Endothelial cell of hepatic sinusoid (primary cell): ENCODE measurements around the gene SYT17.

Source experiments
- in situ Hi-C: cut with HindIII; loops from 2 replicates; pipeline ENCODE4 v1.10.0; 2017; ENCODE audit warnings: low sequenced_read_pairs

SYT17 gene

DNA sequence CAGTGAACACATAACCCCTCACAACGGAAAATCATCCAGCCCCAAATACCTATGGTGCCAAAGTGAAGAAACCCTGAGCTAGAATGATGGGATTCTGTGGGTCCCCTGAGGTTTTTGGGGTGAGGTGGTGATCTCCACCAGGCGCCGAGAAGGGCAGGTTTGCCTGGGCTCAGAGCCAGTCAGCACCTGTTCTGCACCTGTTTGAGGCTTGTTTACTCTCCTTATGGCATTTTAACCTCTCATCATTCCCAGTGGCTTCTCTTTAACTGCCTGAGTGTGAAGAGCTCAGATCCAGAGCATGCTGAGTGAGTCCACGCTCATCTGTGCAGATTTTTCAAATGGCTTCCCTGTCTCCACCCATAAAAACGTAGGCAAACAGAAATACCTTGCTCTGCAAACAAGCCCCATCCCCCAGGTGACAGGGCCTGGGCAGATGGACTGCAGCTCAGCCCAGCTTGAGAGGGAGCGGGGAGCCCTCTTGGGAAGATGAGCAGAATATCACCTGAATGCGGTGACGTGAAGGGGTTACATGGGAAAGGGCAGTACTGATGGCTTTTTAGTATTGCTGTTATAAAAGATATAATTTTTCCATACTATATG, 77.4 kb downstream of the SYT17 start:
- in situ Hi-C loops: no loop called here

- in situ Hi-C loops: no loop called here
Measured at GRCh38 chr16:19252904-19253303, 84.9 kb downstream of the SYT17 start.

- in situ Hi-C loops: no loop called here
Measured at GRCh38 chr16:19254611-19255010, 86.6 kb downstream of the SYT17 start.

DNA sequence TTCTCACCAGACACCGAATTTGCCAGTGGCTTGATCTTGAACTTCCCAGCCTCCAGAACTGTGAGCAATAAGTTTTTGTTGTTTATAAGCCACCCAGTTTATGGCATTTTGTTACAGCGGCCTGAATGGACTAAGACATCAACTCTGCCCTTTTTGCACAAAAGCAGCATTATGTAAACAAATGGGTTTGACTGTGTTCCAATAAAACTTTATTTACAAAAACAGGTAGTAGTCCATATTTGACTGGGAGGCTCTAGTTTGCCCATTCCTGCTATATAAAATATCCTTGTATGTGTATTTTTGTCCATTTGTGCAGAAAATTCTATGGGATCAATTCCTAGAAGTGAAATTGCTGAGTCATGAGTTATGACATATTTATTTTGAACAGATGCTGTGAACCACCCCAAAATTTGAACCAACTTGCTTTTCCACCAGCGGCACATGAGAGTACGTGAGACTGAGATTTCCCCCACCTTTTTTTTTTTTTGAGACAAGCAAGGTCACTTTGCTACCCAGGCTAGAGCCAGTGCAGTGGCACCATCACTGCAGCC, 96.2 kb downstream of the SYT17 start:
- in situ Hi-C loops: no loop called here

- in situ Hi-C loops: no loop called here
Measured at GRCh38 chr16:19265380-19265930, 97.4 kb downstream of the SYT17 start.

DNA sequence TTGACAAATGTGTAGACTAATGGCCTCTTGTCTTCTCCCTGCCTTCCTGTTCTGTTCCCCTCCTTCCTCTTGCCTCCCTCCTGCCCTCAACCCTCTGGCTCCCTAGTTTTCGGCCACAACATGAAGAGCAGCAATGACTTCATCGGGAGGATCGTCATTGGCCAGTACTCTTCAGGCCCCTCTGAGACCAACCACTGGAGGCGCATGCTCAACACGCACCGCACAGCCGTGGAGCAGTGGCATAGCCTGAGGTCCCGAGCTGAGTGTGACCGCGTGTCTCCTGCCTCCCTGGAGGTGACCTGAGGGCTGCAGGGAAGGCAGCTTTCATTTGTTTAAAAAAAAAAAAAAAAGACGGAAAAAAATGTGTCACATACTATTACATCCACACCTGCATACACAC, 98.7 kb downstream of the SYT17 start:
- in situ Hi-C loops: no loop called here

- in situ Hi-C loops: no loop called here
Measured at GRCh38 chr16:19269098-19269497, 101.1 kb downstream of the SYT17 start.

GRCh38 chr16:19274165-19274797, 106.2 kb downstream of the SYT17 start:
- in situ Hi-C loops: no loop called here

GRCh38 chr16:19278403-19278802, 110.4 kb downstream of the SYT17 start:
- in situ Hi-C loops: no loop called here

GRCh38 chr16:19281246-19281645, 113.2 kb downstream of the SYT17 start:
- in situ Hi-C loops: no loop called here

DNA sequence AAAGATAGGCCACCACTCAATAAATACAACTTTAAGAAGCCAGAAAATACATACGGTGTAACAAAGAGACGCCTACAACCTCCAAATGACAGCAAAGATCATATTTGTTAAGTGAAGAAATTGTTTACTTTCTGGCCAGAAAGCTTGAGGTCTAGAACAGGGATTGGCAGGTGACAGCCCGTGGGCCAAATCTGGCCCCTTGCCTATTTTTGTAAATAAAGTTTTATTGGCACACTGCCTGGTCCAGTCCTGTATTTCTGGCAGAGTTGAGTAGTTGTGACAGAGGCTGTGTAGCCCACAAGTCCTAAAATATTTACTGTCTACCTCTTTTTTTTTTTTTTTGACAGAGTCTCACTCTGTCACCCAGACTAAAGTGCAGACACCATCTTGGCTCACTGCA, 114.1 kb downstream of the SYT17 start:
- in situ Hi-C loops: no loop called here

GRCh38 chr16:19283637-19284036, 115.6 kb downstream of the SYT17 start:
- in situ Hi-C loops: no loop called here

DNA sequence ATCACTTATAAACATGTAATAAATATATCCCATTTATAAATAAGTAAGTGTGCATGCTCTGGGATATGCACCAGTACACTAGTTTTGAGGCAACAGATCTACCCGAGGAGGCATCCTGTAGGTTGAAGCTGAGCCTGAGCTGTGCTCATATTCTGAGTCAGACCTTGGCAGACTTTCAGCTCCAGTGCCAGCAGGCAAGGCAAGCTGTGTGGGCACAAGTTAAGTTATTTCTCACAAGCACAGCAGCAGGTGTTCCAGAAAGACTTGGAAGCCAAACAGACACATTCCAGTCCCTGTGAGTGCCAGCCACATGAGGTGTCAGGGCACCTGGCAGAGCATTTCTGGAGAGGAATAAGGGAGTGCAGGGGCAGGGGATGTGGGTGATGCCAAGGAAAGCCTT, 116.2 kb downstream of the SYT17 start:
- in situ Hi-C loops: no loop called here

DNA sequence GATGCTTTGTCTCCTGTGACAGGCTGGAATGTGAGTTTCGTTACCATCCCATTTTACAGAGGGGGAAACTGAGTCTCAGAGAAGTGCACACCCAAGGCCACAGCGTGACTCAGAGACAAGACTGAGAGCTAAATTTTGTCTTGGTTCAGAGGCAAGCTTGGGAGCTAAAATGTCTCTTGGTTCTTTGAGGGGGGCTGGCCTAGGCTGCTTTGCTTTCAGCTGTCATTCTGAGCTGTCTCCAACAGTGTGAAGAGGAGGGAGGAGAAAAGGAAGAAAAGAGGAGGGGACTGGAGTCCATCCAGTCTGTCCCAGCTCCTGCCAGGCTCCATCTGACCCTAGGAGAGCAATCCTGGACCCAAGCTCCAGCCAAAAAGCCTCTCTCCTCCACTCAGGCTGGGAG, 117.4 kb downstream of the SYT17 start, which contains the start of gene CLEC19A:
Gene CLEC19A, plus strand, starts transcription at position 301 of the 400 bp plus-strand sequence. CDS start 121 bp downstream, outside the sequence.
- in situ Hi-C loops: no loop called here

DNA sequence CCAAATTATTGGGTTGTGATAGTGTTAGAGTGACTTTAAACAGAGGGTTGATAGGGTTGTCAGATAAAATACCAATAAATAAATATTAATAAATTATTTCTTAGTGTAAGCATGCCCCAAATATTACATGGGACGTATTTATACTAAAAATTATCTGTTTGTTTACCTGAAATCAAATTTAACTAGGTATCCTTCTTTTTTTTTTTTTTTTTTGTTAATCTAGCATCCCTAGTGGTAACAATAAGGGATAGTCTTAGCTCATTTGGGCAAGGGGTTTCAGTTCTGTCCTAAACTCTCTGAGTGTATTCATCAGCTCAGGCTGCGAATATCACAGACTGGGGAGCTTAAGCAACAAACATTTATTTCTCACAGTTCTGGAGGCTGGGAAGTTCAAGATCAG, 118.8 kb downstream of the SYT17 start:
- in situ Hi-C loops: no loop called here

- in situ Hi-C loops: no loop called here
Measured at GRCh38 chr16:19287241-19287640, 119.2 kb downstream of the SYT17 start.

DNA sequence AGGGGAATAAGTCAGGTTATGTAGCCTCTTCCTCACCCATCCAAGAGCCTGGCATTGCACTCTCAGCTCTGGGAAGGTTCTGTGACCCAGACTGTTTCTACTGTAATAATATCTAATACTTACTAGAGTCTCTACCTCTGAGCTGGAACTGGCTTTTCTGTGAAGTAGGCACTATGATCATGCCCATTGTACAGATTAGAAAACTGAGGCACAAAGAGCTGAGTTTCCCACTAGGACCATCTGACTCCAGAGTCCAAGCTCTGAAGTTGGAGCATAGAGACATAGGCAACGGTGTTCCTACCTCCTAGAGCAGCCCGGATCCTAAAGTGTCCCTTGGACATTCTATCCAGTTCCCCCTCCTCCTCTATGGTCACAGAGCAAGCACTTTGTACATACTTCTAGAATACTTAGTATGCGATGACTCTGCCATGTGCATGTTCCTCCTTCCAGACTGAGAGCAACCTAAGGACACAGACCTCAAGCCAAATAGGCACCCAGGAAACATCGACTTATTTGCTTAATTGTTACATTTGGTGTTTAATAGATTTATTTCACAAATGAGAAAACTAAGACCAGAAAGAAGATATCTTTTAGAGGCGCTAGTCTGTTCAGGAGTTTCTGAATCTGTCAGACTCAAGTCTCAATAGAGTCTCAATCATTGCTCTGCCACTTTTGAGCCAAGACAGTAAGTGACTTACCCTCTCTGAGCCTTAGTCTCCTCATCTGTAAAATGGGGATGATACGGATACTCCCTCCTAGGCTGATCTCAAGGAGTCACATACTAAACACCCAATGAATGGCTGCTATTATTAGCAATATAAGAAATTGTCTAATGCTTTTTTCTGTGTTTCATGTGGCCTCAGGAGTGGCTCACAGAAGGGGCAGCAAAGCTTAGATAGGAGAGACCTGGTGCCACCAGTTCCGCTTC, 121.1 kb downstream of the SYT17 start:
- in situ Hi-C loops: no loop called here

GRCh38 chr16:19289811-19290485, 121.9 kb downstream of the SYT17 start:
- in situ Hi-C loops: no loop called here

- in situ Hi-C loops: no loop called here
Measured at GRCh38 chr16:19290860-19291259, 122.8 kb downstream of the SYT17 start.

GRCh38 chr16:19291475-19291874, 123.4 kb downstream of the SYT17 start:
- in situ Hi-C loops: no loop called here

- in situ Hi-C loops: no loop called here
Measured at GRCh38 chr16:19292186-19292585, 124.1 kb downstream of the SYT17 start.
